GM12878 (cell line): ENCODE measurements around the gene TMEM151A. TPM values are rescaled to one million over a fixed set of nuclear protein-coding genes. Genes with fewer than 3 reads are reported as not detected.
A peak's percentile ranks its signal among the peaks of the same experiment; 100 is the strongest.

ENCODE experiments used
- ATAC-seq: fragments of 200-7000 bp; cut with Tn5 transposase; 3 replicates; pipeline ENCODE4 v1.9.1; 2020; ENCODE audit warnings: mild to moderate bottlenecking, moderate library complexity
- BruUV-seq: library from RNA; stranded (reverse); fragments of 400-500 nt; replicated peaks from 2 replicates; lab custom pipeline; 2021; lab: Mats Ljungman, UMichigan
- CTCF ChIA-PET: fragments of 300-600 bp; sonication (Branson Sonifier 250); formaldehyde crosslinking; extraction: SDS; loops from one replicate; lab custom pipeline; 2021; ENCODE audit warnings: inconsistent platforms; lab: Yijun Ruan, JAX
- POLR2A ChIA-PET: fragments of 350-600 bp; formaldehyde crosslinking; extraction: SDS; loops from one replicate; lab custom pipeline; 2021; ENCODE audit warnings: inconsistent platforms; lab: Charles Lee
- RAD21 ChIA-PET: fragments of 300-600 bp; sonication (Branson Sonifier 250); formaldehyde crosslinking; loops from one replicate; lab custom pipeline; 2023; ENCODE audit warnings: antibody characterized with exemption; ENCODE audit not compliant: unreplicated experiment; lab: Charles Lee
- SMC1A ChIA-PET: fragments of 300-600 bp; sonication (Branson Sonifier 250); formaldehyde crosslinking; loops from one replicate; lab custom pipeline; 2023; ENCODE audit not compliant: unreplicated experiment, uncharacterized antibody; lab: Charles Lee
- DNase-seq: peaks from one replicate; pipeline ENCODE4 v3.0.0-alpha.2; 2011; ENCODE audit warnings: low read depth, low spot score
- FAIRE-seq: peaks from 3 replicates; lab custom pipeline; 2011; peaks lifted over from hg19 to GRCh38; lab: Jason Lieb, UNC
- H2AFZ ChIP-seq: 2 replicates; pipeline ENCODE4 v1.6.0; 2011; ENCODE audit warnings: low read depth, low read length, control low read depth; ENCODE audit not compliant: control insufficient read depth
- H3K27ac ChIP-seq: 2 replicates; pipeline ENCODE4 v1.5.1; 2011; ENCODE audit warnings: control low read depth; ENCODE audit not compliant: control insufficient read depth, insufficient read depth
- H3K27me3 ChIP-seq, 2 experiments: replicated peaks in 1 of 2; 2 replicates each; pipeline versions ENCODE4 v1.6.0 to v1.6.1; 2011; ENCODE audit warnings: low read length in 1 of 2; ENCODE audit not compliant: control insufficient read depth in 2 of 2, insufficient read depth in 2 of 2
- H3K36me3 ChIP-seq, 2 experiments: 2 replicates each; pipeline ENCODE4 v1.5.1; 2011; ENCODE audit warnings: low read length in 1 of 2; ENCODE audit not compliant: control insufficient read depth in 2 of 2, insufficient read depth in 2 of 2
- H3K4me1 ChIP-seq: 2 replicates; pipeline ENCODE4 v1.6.1; 2011; ENCODE audit warnings: mild to moderate bottlenecking, low read length, moderate library complexity, mixed read lengths; ENCODE audit not compliant: control insufficient read depth, insufficient read depth
- H3K4me2 ChIP-seq: 2 replicates; pipeline ENCODE4 v1.6.0; 2011; ENCODE audit warnings: control low read depth; ENCODE audit not compliant: control insufficient read depth, insufficient read depth
- H3K4me3 ChIP-seq: fragments of 200-600 bp; sonication (generic); 2 replicates; pipeline ENCODE4 v1.5.1; 2016
- H3K79me2 ChIP-seq: 2 replicates; pipeline ENCODE4 v1.6.0; 2011; ENCODE audit warnings: low read length; ENCODE audit not compliant: control insufficient read depth, insufficient read depth
- H3K9ac ChIP-seq: 2 replicates; pipeline ENCODE4 v1.8.0; 2011; ENCODE audit warnings: low read length, control low read depth, mixed read lengths; ENCODE audit not compliant: control insufficient read depth, insufficient read depth
- H3K9me3 ChIP-seq: replicated peaks from 3 replicates; pipeline ENCODE4 v1.5.1; 2011; ENCODE audit warnings: mild to moderate bottlenecking, low read length; ENCODE audit not compliant: control insufficient read depth, insufficient read depth
- H4K20me1 ChIP-seq: 2 replicates; pipeline ENCODE4 v1.6.0; 2011; ENCODE audit not compliant: control insufficient read depth, insufficient read depth
- CREM ChIP-seq: IDR thresholded peaks from 2 replicates; pipeline ENCODE4 v1.6.1; 2014; ENCODE audit warnings: antibody characterized with exemption, low read depth
- EP300 ChIP-seq, 2 experiments: fragments of 150-350 bp in 1 of 2; IDR thresholded peaks; 2 replicates each; pipeline ENCODE4 v1.6.1; 2011 to 2012; ENCODE audit warnings: low read depth in 2 of 2, low read length in 2 of 2, borderline replicate concordance in 1 of 2, improper control_type of control experiment in 1 of 2, inconsistent platforms in 1 of 2; ENCODE audit not compliant: control insufficient read depth in 1 of 2
- TBL1XR1 ChIP-seq: IDR thresholded peaks from 2 replicates; pipeline ENCODE4 v1.6.1; 2012; ENCODE audit warnings: low read depth, low read length, improper control_type of control experiment
- ZBTB40 ChIP-seq: fragments of 450-650 bp; IDR thresholded peaks from 2 replicates; pipeline ENCODE4 v1.6.1; 2016; ENCODE audit warnings: mild to moderate bottlenecking, moderate library complexity, borderline replicate concordance
- ZNF384 ChIP-seq: IDR thresholded peaks from 2 replicates; pipeline ENCODE4 v1.6.1; 2012; ENCODE audit warnings: low read depth, mild to moderate bottlenecking, low read length, improper control_type of control experiment, borderline replicate concordance
- WGBS: methylation state at CpG from one replicate; pipeline ENCODE4 v1.1.6; 2016; ENCODE audit warnings: low lambda C conversion rate; ENCODE audit not compliant: insufficient replicate concordance, insufficient coverage; ENCODE audit errors: missing lambda C conversion rate; 5-methylcytosine and 5-hydroxymethylcytosine counted together
- in situ Hi-C: fragments of 300-500 bp; cut with MboI; formaldehyde crosslinking; loops from 9 replicates; pipeline ENCODE4 v1.14.3; 2018; ENCODE audit warnings: mixed read lengths
- intact Hi-C: fragments of 100-400 bp; cut with micrococcal nuclease; formaldehyde crosslinking; loops from one replicate; pipeline ENCODE4 v1.14.2; 2022; ENCODE audit not compliant: unreplicated experiment
- polyA plus RNA-seq, 11 experiments: library from polyadenylated mRNA; depleted of rRNA in 4 of 11; unstranded in 6 of 11; stranded (reverse) in 5 of 11; fragments of >200 nt; fragmentation: Nextera tagmentation in 4 of 11; fragmentation: Illumina TruSeq in 1 of 11; extraction: Ambion mirVana in 4 of 11; extraction: Trizol in 1 of 11; gene quantifications; 1 replicate in 1 of 11; 2 replicates in 10 of 11; pipeline versions ENCODE4 v1.2.1 to v1.2.3, GENCODE V29; 2011 to 2016; ENCODE audit warnings: inconsistent platforms in 2 of 11, missing spikeins in 2 of 11, low read depth in 1 of 11
- total RNA-seq, 4 experiments: library from RNA; depleted of rRNA in 3 of 4; stranded (reverse); fragments of >200 nt in 3 of 4; fragmentation: Illumina TruSeq in 1 of 4; extraction: Trizol in 1 of 4; gene quantifications; 2 replicates each; pipeline versions ENCODE4 v1.2.1 to v1.2.3, GENCODE V29; 2013 to 2021
- TF ChIP-seq, protein P1 (sequence below): fragments of 150-350 bp; IDR thresholded peaks from 2 replicates; pipeline ENCODE4 v1.6.1; 2016; ENCODE audit warnings: low read depth, low read length
- TF ChIP-seq, protein P2 (sequence below): fragments of 450-650 bp; IDR thresholded peaks from 2 replicates; pipeline ENCODE4 v1.6.1; 2017; ENCODE audit warnings: mild to moderate bottlenecking, low read depth, inconsistent platforms; ENCODE audit not compliant: poor library complexity, severe bottlenecking

Gene TMEM151A
- total and polyA plus RNA-seq, 10 of the 15 experiments (the other 5 are each of a cell fraction or from before 2014, with no cell fraction given) = not detected

GRCh38 chr11:66289548-66290329 is 2.0 kb upstream of the TMEM151A start:
- ChIA-PET RAD21 (interaction anchor here (0.6 to 2.0 kb wide), 13 partner anchors 20 to 251 kb away, joined by 3 to 28 read pairs (median 4); partner anchors contain the start of genes BRMS1, PELI3 and RAB1B), CTCF (interaction anchor here (0.9 to 2.7 kb wide), 12 partner anchors 11 to 245 kb away, joined by 3 to 21 read pairs (median 5); partner anchors contain the start of genes MRPL11 and RAB1B), SMC1A (interaction anchor here (1.0 to 2.5 kb wide), 5 partner anchors 13 to 139 kb away, joined by 3 to 10 read pairs (median 5); no protein-coding TSS in a partner anchor), POLR2A (interaction anchor here (0.7 to 2.4 kb wide), 16 partner anchors 8 to 1022 kb away, joined by 3 to 26 read pairs (median 3); partner anchors contain the start of genes BRMS1, FIBP and RAB1B)
- H3K4me1 ChIP-seq = peaks cover 15% of the 10 kb centered on the region
- H3K9me3 ChIP-seq = no peaks in the 10 kb centered on the region
- peak overlapping the region; percentile 79 for H3K9ac ChIP-seq
- peak overlapping the region; percentile 76 for H3K27ac ChIP-seq
- peak; percentile 70 for ATAC-seq
- H2AFZ ChIP-seq = peak overlapping the region; percentile 97
- TSS peak; percentile 98 for BruUV-seq
- no peaks in the 10 kb centered on the region; a peak in 1 of 4 replicates for H3K36me3 ChIP-seq
- DNase-seq = peak; percentile 45
- no peaks in the 10 kb centered on the region; the same call in 1 of the 2 replicates for H4K20me1 ChIP-seq
- peaks cover 2 to 7% of the 10 kb centered on the region in 2 experiments; a peak in 2 of 4 replicates for H3K27me3 ChIP-seq
- peak overlapping the region; percentile 79 for H3K4me3 ChIP-seq
- in situ Hi-C loops = no loop called here
- H3K4me2 ChIP-seq = peak overlapping the region; percentile 92
- 12% methylated on average over 35 of the region's 36 CpGs for WGBS
- no peak for FAIRE-seq
- intact Hi-C loops = no loop called here
- H3K79me2 ChIP-seq = peaks cover 12% of the 10 kb centered on the region
- TF ChIP-seq ZBTB40 (no peak), CREM (no peak; the same call in 1 of the 2 replicates), EP300 (IDR thresholded peaks at IDR 0.05; ENCODE audit: borderline replicate concordance in 1 of 2, control insufficient read depth in 1 of 2, low read depth in 2 of 2, low read length in 2 of 2) (no peak), TBL1XR1 (no peak), ZNF384 (no peak)
- TF ChIP-seq, protein P1, sequence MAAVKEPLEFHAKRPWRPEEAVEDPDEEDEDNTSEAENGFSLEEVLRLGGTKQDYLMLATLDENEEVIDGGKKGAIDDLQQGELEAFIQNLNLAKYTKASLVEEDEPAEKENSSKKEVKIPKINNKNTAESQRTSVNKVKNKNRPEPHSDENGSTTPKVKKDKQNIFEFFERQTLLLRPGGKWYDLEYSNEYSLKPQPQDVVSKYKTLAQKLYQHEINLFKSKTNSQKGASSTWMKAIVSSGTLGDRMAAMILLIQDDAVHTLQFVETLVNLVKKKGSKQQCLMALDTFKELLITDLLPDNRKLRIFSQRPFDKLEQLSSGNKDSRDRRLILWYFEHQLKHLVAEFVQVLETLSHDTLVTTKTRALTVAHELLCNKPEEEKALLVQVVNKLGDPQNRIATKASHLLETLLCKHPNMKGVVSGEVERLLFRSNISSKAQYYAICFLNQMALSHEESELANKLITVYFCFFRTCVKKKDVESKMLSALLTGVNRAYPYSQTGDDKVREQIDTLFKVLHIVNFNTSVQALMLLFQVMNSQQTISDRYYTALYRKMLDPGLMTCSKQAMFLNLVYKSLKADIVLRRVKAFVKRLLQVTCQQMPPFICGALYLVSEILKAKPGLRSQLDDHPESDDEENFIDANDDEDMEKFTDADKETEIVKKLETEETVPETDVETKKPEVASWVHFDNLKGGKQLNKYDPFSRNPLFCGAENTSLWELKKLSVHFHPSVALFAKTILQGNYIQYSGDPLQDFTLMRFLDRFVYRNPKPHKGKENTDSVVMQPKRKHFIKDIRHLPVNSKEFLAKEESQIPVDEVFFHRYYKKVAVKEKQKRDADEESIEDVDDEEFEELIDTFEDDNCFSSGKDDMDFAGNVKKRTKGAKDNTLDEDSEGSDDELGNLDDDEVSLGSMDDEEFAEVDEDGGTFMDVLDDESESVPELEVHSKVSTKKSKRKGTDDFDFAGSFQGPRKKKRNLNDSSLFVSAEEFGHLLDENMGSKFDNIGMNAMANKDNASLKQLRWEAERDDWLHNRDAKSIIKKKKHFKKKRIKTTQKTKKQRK = no peak
- TF ChIP-seq, protein P2, sequence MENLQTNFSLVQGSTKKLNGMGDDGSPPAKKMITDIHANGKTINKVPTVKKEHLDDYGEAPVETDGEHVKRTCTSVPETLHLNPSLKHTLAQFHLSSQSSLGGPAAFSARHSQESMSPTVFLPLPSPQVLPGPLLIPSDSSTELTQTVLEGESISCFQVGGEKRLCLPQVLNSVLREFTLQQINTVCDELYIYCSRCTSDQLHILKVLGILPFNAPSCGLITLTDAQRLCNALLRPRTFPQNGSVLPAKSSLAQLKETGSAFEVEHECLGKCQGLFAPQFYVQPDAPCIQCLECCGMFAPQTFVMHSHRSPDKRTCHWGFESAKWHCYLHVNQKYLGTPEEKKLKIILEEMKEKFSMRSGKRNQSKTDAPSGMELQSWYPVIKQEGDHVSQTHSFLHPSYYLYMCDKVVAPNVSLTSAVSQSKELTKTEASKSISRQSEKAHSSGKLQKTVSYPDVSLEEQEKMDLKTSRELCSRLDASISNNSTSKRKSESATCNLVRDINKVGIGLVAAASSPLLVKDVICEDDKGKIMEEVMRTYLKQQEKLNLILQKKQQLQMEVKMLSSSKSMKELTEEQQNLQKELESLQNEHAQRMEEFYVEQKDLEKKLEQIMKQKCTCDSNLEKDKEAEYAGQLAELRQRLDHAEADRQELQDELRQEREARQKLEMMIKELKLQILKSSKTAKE = peak; percentile 43
